HEK293 (cell line): ENCODE measurements around the gene DDC.

Experiments used
- CTCF ChIP-seq: fragments of 450-650 bp; formaldehyde crosslinking; IDR thresholded peaks from 2 replicates; pipeline ENCODE4 v1.5.1; 2016; ENCODE audit warnings: missing biosample characterization, missing genetic modification characterization
- REST ChIP-seq: fragments of 450-650 bp; formaldehyde crosslinking; IDR thresholded peaks from 2 replicates; pipeline ENCODE4 v1.5.1; 2016; ENCODE audit warnings: missing biosample characterization, missing genetic modification characterization
- ZNF121 ChIP-seq: fragments of 450-650 bp; formaldehyde crosslinking; IDR thresholded peaks from 2 replicates; pipeline ENCODE4 v1.5.1; 2016; ENCODE audit warnings: missing biosample characterization, missing genetic modification characterization
- ZNF707 ChIP-seq: fragments of 450-650 bp; formaldehyde crosslinking; IDR thresholded peaks from 2 replicates; pipeline ENCODE4 v1.5.1; 2016; ENCODE audit warnings: missing biosample characterization, missing genetic modification characterization

GRCh38 chr7:50613473-50613872, 48.3 kb upstream of the DDC start:
- TF ChIP-seq REST (tag by site-specific recombination), result no peak
- no peak for TF ChIP-seq CTCF (tag by site-specific recombination)
- TF ChIP-seq ZNF707 (tag by site-specific recombination), result no peak
- no peak for TF ChIP-seq ZNF121 (tag by site-specific recombination)
